GM18517 (cell line): Measurements from ENCODE around the gene SPATS1.
"Not testable (repeated sequence)": the region's sequence is repeated elsewhere in the genome, so short reads cannot be mapped to it uniquely, and the experiment has no call there.

Experiments
- ATAC-seq: cut with Tn5 transposase; IDR thresholded peaks from one replicate; pipeline ENCODE4 v1.9.1; 2021; ENCODE audit warnings: mild to moderate bottlenecking, moderate library complexity; ENCODE audit not compliant: unreplicated experiment

Gene SPATS1

GRCh38 chr6:44310241-44310640, 32.2 kb upstream of the SPATS1 start:
- no peak for ATAC-seq

- no peak for ATAC-seq
These were observed 31.1 kb upstream of the SPATS1 start for GRCh38 chr6:44311304-44311703.

GRCh38 chr6:44311767-44312166, 30.7 kb upstream of the SPATS1 start:
- no peak for ATAC-seq

- ATAC-seq = peak; percentile 89
These were observed 29.3 kb upstream of the SPATS1 start, which contains the start of gene AARS2 for GRCh38 chr6:44312901-44313788. TSS of gene AARS2 (minus strand) at chr6:44313347. CDS start at chr6:44313323, 24 bp downstream.

- ATAC-seq = not testable (repeated sequence)
These were observed 27.8 kb upstream of the SPATS1 start for GRCh38 chr6:44314657-44315056.

GRCh38 chr6:44315516-44315915, 26.9 kb upstream of the SPATS1 start:
- ATAC-seq = no peak

- ATAC-seq = no peak
These were observed 26.5 kb upstream of the SPATS1 start for GRCh38 chr6:44315951-44316350.

GRCh38 chr6:44316481-44316880, 26.0 kb upstream of the SPATS1 start:
- no peak for ATAC-seq

GRCh38 chr6:44317136-44317631, 25.3 kb upstream of the SPATS1 start:
- ATAC-seq = not testable (repeated sequence)

GRCh38 chr6:44321210-44321609, 21.2 kb upstream of the SPATS1 start:
- no peak for ATAC-seq

- no peak for ATAC-seq
These were observed 15.4 kb upstream of the SPATS1 start for GRCh38 chr6:44327096-44327495.

- no peak for ATAC-seq
These were observed 14.7 kb upstream of the SPATS1 start for GRCh38 chr6:44327760-44328159.

GRCh38 chr6:44328203-44328602, 14.2 kb upstream of the SPATS1 start:
- not testable (repeated sequence) for ATAC-seq

- no peak for ATAC-seq
These were observed 12.6 kb upstream of the SPATS1 start for GRCh38 chr6:44329858-44330257.

GRCh38 chr6:44332585-44332984, 9.9 kb upstream of the SPATS1 start:
- no peak for ATAC-seq

GRCh38 chr6:44333273-44333919, 9.1 kb upstream of the SPATS1 start:
- no peak for ATAC-seq

- ATAC-seq = no peak
These were observed 8.5 kb upstream of the SPATS1 start for GRCh38 chr6:44333942-44334341.

- ATAC-seq = no peak
These were observed 6.8 kb upstream of the SPATS1 start for GRCh38 chr6:44335631-44336030.

GRCh38 chr6:44338228-44339122, 4.0 kb upstream of the SPATS1 start:
- ATAC-seq = no peak

- no peak for ATAC-seq
These were observed 3.1 kb upstream of the SPATS1 start for GRCh38 chr6:44339301-44339700.
